ENCODE results near the gene SGTB. TPM values are rescaled to one million over a fixed set of nuclear protein-coding genes. Genes with fewer than 3 reads are reported as not detected.

Gene SGTB
- total and polyA plus RNA-seq, 2 of the 8 experiments (the other 6 are each of a cell fraction or from before 2014, with no cell fraction given) = 2.2 to 18.7 TPM

DNA sequence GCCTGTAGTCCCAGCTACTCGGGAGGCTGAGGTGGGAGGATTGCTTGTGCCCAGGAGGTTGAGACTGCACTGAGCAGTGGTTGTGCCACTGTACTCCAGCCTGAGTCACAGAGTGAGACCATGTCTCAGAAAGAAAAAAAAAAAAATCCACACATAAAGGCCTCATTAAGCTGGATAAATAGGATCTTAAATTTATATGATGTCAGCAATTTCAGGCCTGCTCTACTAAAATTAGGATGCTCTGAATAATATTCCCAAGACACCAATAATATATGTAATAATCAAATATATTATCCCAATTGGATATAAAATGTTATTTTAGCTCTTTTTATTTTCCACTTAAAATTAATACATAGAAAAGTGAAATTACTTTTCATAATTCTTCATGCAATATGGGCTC lies 43.7 kb upstream of the SGTB start:
- POLR2A ChIA-PET (ENCODE audit: partially characterized antibody) = interaction anchor here (1.4 kb wide), 1 partner anchor 12 kb away, joined by 3 read pairs; no protein-coding TSS in a partner anchor
- no peak for FAIRE-seq

More for the DNA sequence above, 43.7 kb upstream of the SGTB start:
- H3K4me2 ChIP-seq (ENCODE audit: insufficient read depth in 1 of 2, low read depth in 2 of 2, low read length in 2 of 2) = no peak overlapping the region
- no peak for DNase-seq (ENCODE audit: low read depth in 1 of 2, low spot score in 2 of 2)
- no peak overlapping the region for H2AK5ac ChIP-seq (ENCODE audit: low read depth, low read length)
- no peak overlapping the region for H2BK20ac ChIP-seq (ENCODE audit: low read length)
- no peak overlapping the region for H2BK12ac ChIP-seq (ENCODE audit: low read depth, low read length)
- CTCF ChIA-PET (ENCODE audit: partially characterized antibody) = interaction anchor here (0.6 kb wide), 1 partner anchor 62 kb away, joined by 3 read pairs; no protein-coding TSS in a partner anchor
- peaks cover 0 to 2% of the 10 kb centered on the region in 2 experiments for H4K20me1 ChIP-seq (replicated peaks in 1 of 2; ENCODE audit: control insufficient read depth in 1 of 2, insufficient read depth in 2 of 2, low read length in 2 of 2)
- H3K14ac ChIP-seq (ENCODE audit: insufficient read length) = no peak overlapping the region
- no peak overlapping the region for H3K9ac ChIP-seq (replicated peaks in 1 of 4; ENCODE audit: extremely low read depth in 1 of 4, low read depth in 3 of 4, low read length in 3 of 4)
- no peak overlapping the region for H3K18ac ChIP-seq (ENCODE audit: extremely low read depth, low read length)
- H4K5ac ChIP-seq (ENCODE audit: insufficient read length, low read depth, low read length) = no peak overlapping the region
- H3K27me3 ChIP-seq (replicated peaks in 1 of 4; ENCODE audit: control insufficient read depth in 3 of 4, extremely low read depth in 1 of 4, insufficient read depth in 3 of 4, low read length in 3 of 4) = no peaks in the 10 kb centered on the region
- H3K23ac ChIP-seq (ENCODE audit: insufficient read length) = no peak overlapping the region
- no peaks in the 10 kb centered on the region for H3K9me3 ChIP-seq (ENCODE audit: insufficient read depth in 2 of 2, low read depth in 1 of 2, low read length in 1 of 2)
- no peak overlapping the region for H2BK5ac ChIP-seq (ENCODE audit: low read depth, low read length)
- TF ChIP-seq TBP (IDR thresholded peaks at IDR 0.05; ENCODE audit: low read depth, low read length) (no peak), SIX5 (IDR thresholded peaks at IDR 0.05; ENCODE audit: low read depth, low read length) (no peak), JUN (IDR thresholded peaks at IDR 0.05; ENCODE audit: low read depth, low read length) (no peak), SP1 (IDR thresholded peaks at IDR 0.05; ENCODE audit: low read depth, low read length) (no peak), BRCA1 (IDR thresholded peaks at IDR 0.05; ENCODE audit: low read depth, low read length) (no peak), ATF2 (IDR thresholded peaks at IDR 0.05; ENCODE audit: low read length) (no peak), EGR1 (IDR thresholded peaks at IDR 0.05; ENCODE audit: borderline replicate concordance, low read depth, low read length) (no peak), SIN3A (conservative IDR thresholded peaks at IDR 0.05 in 1 of 2, IDR thresholded peaks at IDR 0.05 in 1 of 2; ENCODE audit: low read depth in 1 of 2, low read length in 2 of 2) (no peak)
- no peaks in the 10 kb centered on the region for H3K79me1 ChIP-seq (ENCODE audit: low read depth, low read length)
- H4K8ac ChIP-seq (ENCODE audit: extremely low read depth, insufficient read depth, low read length) = no peak overlapping the region
- no peak overlapping the region for H3K4me3 ChIP-seq (ENCODE audit: extremely low read depth in 1 of 4, insufficient read depth in 2 of 4, low read depth in 3 of 4, low read length in 4 of 4)
- no peak overlapping the region for H3K27ac ChIP-seq (ENCODE audit: low read depth, low read length)
- H3K56ac ChIP-seq (replicated peaks; ENCODE audit: insufficient read length, low read depth, low read length) = no peak overlapping the region
- H3K23me2 ChIP-seq (ENCODE audit: low read depth, low read length) = no peaks in the 10 kb centered on the region
- H3K79me2 ChIP-seq (ENCODE audit: control insufficient read depth in 1 of 2, insufficient read depth in 2 of 2, low read length in 2 of 2) = peaks cover 0 to 4% of the 10 kb centered on the region in 2 experiments; a peak in 2 of 4 replicates
- H3K4me1 ChIP-seq (replicated peaks in 1 of 4; ENCODE audit: control insufficient read depth in 3 of 4, insufficient read depth in 4 of 4, low read length in 3 of 4) = peaks cover 0 to 5% (median 0%) of the 10 kb centered on the region in 4 experiments; a peak in 2 of 7 replicates
- H2BK15ac ChIP-seq (ENCODE audit: low read length) = no peak overlapping the region
- H3K36me3 ChIP-seq (ENCODE audit: control insufficient read depth in 2 of 4, insufficient read depth in 4 of 4, low read length in 3 of 4) = peaks cover 2 to 27% (median 14%) of the 10 kb centered on the region in 4 experiments; a peak in 7 of 8 replicates
- H2AFZ ChIP-seq (ENCODE audit: low read length) = no peak overlapping the region
- H4K91ac ChIP-seq (replicated peaks; ENCODE audit: insufficient read length, low read length) = no peak overlapping the region
- no peak overlapping the region for H3K4ac ChIP-seq (replicated peaks; ENCODE audit: insufficient read length, low read depth, low read length)
- H2BK120ac ChIP-seq (replicated peaks; ENCODE audit: low read depth, low read length) = no peak overlapping the region
- WGBS, 2 experiments (ENCODE audit: extremely low coverage in 1 of 2, insufficient coverage in 1 of 2, insufficient read length in 1 of 2, insufficient replicate concordance in 2 of 2, low coverage in 1 of 2, low lambda C conversion rate in 2 of 2, missing lambda C conversion rate in 1 of 2) = 94% methylated on average over 1 of the region's 1 CpG; no CpG with 5 or more reads in 1 of the 2 experiments
